Natural killer cell treated with Interleukin-12 subunit alpha and Interleukin-12 subunit beta and Interleukin-15 and Interleukin-18, amount 100 ng/mL, for 72 hours (primary cell): ENCODE results near the gene GOLGA6L9. TPM values are rescaled to one million over a fixed set of nuclear protein-coding genes. Genes with fewer than 3 reads are reported as not detected.
A peak's percentile ranks its signal among the peaks of the same experiment; 100 is the strongest.
"Not testable (repeated sequence)": the region's sequence is repeated elsewhere in the genome, so short reads cannot be mapped to it uniquely, and the experiment has no call there.

Experiments used
- ATAC-seq, 2 donors: fragments of 150-1000 bp; cut with Tn5 transposase in 1 of 2; sonication (Bioruptor Pico), chemical (Tn5 transposase) in 1 of 2; 2 replicates each; pipeline ENCODE4 v1.10.0; 2021
- DNase-seq: peaks from one replicate; pipeline ENCODE4 v3.0.0; 2022; ENCODE audit warnings: low spot score
- H3K27ac Mint-ChIP-seq, 2 donors: 1 replicate in 1 of 2; 2 replicates in 1 of 2; pipeline ENCODE4 v1.8.0; 2022; ENCODE audit warnings: mixed read lengths in 2 of 2, mild to moderate bottlenecking in 1 of 2, moderate library complexity in 1 of 2
- H3K27me3 Mint-ChIP-seq, 2 donors: 1 replicate in 1 of 2; 2 replicates in 1 of 2; pipeline ENCODE4 v1.8.0; 2022; ENCODE audit warnings: mixed read lengths in 2 of 2
- H3K36me3 Mint-ChIP-seq: one replicate; pipeline ENCODE4 v1.8.0; 2022; ENCODE audit warnings: mixed read lengths
- H3K4me1 Mint-ChIP-seq, 2 donors: 1 replicate in 1 of 2; 2 replicates in 1 of 2; pipeline ENCODE4 v1.8.0; 2022; ENCODE audit warnings: low read depth in 2 of 2, mixed read lengths in 2 of 2, mild to moderate bottlenecking in 1 of 2
- H3K4me3 Mint-ChIP-seq: one replicate; pipeline ENCODE4 v1.8.0; 2022; ENCODE audit warnings: mixed read lengths
- H3K9me3 Mint-ChIP-seq: 2 replicates; pipeline ENCODE4 v1.8.0; 2022; ENCODE audit warnings: mixed read lengths
- total RNA-seq, 2 donors: library from RNA; stranded (reverse); gene quantifications; one replicate each; pipeline ENCODE4 v1.2.3, GENCODE V29; 2022

Gene GOLGA6L9
- total RNA-seq, 2 donors from 2014 or later = 6.7 to 7.4 TPM

DNA sequence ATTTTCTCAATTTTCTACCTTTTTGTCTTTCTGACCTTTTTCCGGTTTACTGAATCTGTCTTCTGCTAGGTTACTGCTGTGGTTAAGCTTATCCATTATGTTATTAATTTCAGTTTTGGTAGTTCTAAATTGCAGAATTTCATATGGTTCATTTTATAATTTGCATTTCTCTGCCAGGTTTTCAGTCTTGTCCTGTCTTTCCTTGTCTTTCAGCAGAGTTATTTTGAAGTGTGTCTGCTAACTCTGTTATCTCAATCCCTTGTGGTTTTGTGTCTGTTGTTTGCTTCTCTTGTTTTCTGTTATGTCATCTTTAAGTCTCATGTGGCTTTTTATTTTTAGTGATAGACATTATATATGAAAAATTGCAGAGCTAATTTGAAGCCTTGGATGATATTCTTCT, 18.0 kb upstream of the GOLGA6L9 start:
- not testable (repeated sequence) for ATAC-seq, H3K27ac Mint-ChIP-seq, H3K27me3 Mint-ChIP-seq, H3K9me3 Mint-ChIP-seq, H3K4me1 Mint-ChIP-seq, H3K4me3 Mint-ChIP-seq, H3K36me3 Mint-ChIP-seq, DNase-seq

DNA sequence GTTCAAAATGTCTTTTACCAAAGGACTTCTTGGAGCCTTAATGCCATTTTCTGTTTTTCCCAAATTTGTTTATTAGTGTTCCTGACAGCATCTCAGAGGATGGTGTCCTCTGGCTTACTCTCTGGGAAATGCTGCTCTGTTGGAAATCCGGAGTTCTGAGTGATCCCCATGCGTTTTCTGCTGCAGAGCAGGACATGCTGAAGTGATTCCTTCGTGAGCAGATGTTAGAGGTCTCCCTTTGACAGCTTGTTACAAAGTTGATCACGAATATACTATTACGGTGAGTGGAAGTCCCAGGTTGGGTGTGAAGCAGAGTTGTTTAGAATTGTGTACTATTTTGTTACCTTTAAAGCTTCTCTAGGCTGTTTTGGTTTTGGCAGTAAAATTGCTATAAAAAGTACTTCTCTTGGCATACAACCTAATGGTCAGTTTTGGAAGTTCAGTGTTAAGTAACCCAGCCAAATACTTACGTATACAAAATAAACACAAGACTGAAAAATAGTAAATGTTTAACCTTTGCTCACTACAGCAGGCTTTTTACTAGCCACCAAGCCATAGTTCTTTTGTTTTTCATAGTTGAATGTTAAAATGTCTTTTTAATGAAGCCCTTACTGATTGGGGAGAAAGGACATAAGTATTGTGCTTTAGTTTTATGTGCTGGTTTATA, 15.0 kb upstream of the GOLGA6L9 start:
- ATAC-seq, H3K27ac Mint-ChIP-seq, H3K36me3 Mint-ChIP-seq, H3K4me1 Mint-ChIP-seq, DNase-seq, H3K27me3 Mint-ChIP-seq, H3K4me3 Mint-ChIP-seq, H3K9me3 Mint-ChIP-seq: not testable (repeated sequence)

DNA sequence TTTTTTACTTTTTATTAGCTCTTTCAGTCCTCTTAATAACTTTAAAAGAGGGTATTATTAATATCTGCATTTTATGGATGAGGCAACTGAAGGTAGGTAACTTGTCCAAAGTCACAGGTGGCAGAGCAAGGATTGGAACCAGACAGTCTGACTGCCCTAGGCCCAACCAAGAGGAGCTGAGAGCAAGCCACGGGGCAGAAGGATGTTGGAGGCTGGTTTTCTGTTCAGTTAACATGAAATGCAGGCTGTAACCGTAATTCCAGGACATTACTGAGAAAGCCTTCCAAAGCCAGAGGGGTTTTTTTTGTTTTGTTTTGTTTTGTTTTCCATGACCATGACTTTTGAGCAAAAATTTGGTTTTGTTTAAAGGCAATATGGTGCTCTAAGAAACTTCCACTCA, 9.1 kb upstream of the GOLGA6L9 start:
- not testable (repeated sequence) for DNase-seq, H3K4me3 Mint-ChIP-seq, H3K9me3 Mint-ChIP-seq, H3K27ac Mint-ChIP-seq, H3K4me1 Mint-ChIP-seq, H3K36me3 Mint-ChIP-seq, ATAC-seq, H3K27me3 Mint-ChIP-seq

GRCh38 chr15:82420966-82421365, 8.7 kb upstream of the GOLGA6L9 start:
- H3K9me3 Mint-ChIP-seq, H3K36me3 Mint-ChIP-seq, H3K27ac Mint-ChIP-seq, DNase-seq, ATAC-seq, H3K4me3 Mint-ChIP-seq, H3K4me1 Mint-ChIP-seq, H3K27me3 Mint-ChIP-seq: not testable (repeated sequence)

- H3K4me3 Mint-ChIP-seq, DNase-seq, ATAC-seq, H3K4me1 Mint-ChIP-seq, H3K27ac Mint-ChIP-seq, H3K36me3 Mint-ChIP-seq, H3K9me3 Mint-ChIP-seq, H3K27me3 Mint-ChIP-seq: not testable (repeated sequence)
Observed at GRCh38 chr15:82427117-82427516, 2.5 kb upstream of the GOLGA6L9 start.

- ATAC-seq, H3K4me1 Mint-ChIP-seq, H3K27me3 Mint-ChIP-seq, H3K36me3 Mint-ChIP-seq, H3K4me3 Mint-ChIP-seq, H3K27ac Mint-ChIP-seq, H3K9me3 Mint-ChIP-seq: not testable (repeated sequence)
- DNase-seq = peak; percentile 58
Observed at GRCh38 chr15:82445420-82445819, 15.8 kb downstream of the GOLGA6L9 start.

DNA sequence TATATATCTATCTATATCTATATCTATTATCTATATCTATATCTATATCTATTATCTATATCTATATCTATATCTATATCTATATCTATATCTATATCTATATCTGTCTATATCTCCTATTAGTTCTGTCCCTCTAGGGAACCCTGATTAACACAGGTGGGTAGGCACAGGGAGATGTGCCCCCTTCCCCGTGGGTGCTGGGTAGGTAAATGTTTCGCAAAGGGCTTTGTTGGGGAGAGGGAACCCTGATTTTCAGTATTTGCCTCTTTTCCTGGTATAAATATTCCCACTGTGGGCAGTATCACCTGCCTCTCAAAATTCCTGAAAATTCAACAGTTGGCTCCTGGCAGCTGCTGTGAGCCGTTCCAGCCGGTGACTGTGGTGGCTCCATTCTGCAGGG, 27.7 kb downstream of the GOLGA6L9 start:
- DNase-seq, ATAC-seq, H3K36me3 Mint-ChIP-seq, H3K27ac Mint-ChIP-seq, H3K4me1 Mint-ChIP-seq, H3K27me3 Mint-ChIP-seq, H3K4me3 Mint-ChIP-seq, H3K9me3 Mint-ChIP-seq: not testable (repeated sequence)

DNA sequence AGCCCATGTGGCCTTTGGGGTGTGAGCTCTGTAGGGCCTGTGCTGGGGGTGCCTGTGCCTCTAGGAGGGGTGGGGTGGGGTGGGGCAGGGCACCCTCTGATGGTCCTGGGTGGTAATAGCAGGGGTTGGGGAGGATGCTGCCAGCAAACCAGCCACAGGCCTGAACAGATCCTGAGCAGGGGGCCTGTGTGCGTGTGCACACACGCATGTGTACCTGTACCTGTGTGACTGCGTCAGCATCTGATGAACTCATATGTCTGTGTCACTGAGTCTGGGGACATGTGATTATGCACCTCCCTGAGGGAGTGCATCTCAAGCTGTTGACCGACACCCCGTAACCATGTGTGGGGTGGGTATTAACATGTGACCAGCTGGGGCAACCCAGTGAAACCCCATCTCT, 36.0 kb downstream of the GOLGA6L9 start:
- not testable (repeated sequence) for H3K4me1 Mint-ChIP-seq, H3K27ac Mint-ChIP-seq, H3K36me3 Mint-ChIP-seq, H3K9me3 Mint-ChIP-seq, H3K4me3 Mint-ChIP-seq, DNase-seq, H3K27me3 Mint-ChIP-seq
- ATAC-seq = peak in 1 of 2 donors; percentile 25

DNA sequence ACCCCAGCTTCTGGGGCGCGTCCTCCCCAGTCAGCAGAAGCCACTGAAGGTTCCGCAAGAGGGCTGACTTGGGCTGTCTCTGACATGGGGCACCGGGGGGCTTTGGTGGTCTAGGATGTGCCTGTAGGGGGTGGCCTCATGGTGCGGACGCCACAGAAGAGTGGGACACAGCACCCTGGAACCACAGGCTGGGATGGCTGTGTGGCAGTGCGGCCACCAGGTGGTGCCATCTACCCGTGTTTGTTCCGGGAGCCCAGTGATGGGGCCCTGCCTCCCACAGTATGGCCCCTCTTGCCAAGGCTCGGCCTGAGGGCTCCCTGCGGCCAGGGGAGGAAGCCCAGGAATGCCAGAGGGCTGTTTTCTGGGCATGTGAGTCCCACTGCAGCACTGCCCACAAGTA, 38.6 kb downstream of the GOLGA6L9 start:
- not testable (repeated sequence) for H3K9me3 Mint-ChIP-seq, H3K4me1 Mint-ChIP-seq, H3K27me3 Mint-ChIP-seq, DNase-seq, H3K4me3 Mint-ChIP-seq, H3K27ac Mint-ChIP-seq, H3K36me3 Mint-ChIP-seq
- ATAC-seq = peak; percentile 86 to 88

- H3K36me3 Mint-ChIP-seq, H3K4me1 Mint-ChIP-seq, DNase-seq, ATAC-seq, H3K27ac Mint-ChIP-seq, H3K9me3 Mint-ChIP-seq, H3K27me3 Mint-ChIP-seq, H3K4me3 Mint-ChIP-seq: not testable (repeated sequence)
Observed at GRCh38 chr15:82469381-82469780, 39.8 kb downstream of the GOLGA6L9 start.

GRCh38 chr15:82472269-82472982, 42.8 kb downstream of the GOLGA6L9 start:
- not testable (repeated sequence) for H3K9me3 Mint-ChIP-seq, H3K36me3 Mint-ChIP-seq, H3K27ac Mint-ChIP-seq, H3K4me3 Mint-ChIP-seq, H3K27me3 Mint-ChIP-seq, H3K4me1 Mint-ChIP-seq
- DNase-seq = peak; percentile 64
- peak in 1 of 2 donors; percentile 42 for ATAC-seq

DNA sequence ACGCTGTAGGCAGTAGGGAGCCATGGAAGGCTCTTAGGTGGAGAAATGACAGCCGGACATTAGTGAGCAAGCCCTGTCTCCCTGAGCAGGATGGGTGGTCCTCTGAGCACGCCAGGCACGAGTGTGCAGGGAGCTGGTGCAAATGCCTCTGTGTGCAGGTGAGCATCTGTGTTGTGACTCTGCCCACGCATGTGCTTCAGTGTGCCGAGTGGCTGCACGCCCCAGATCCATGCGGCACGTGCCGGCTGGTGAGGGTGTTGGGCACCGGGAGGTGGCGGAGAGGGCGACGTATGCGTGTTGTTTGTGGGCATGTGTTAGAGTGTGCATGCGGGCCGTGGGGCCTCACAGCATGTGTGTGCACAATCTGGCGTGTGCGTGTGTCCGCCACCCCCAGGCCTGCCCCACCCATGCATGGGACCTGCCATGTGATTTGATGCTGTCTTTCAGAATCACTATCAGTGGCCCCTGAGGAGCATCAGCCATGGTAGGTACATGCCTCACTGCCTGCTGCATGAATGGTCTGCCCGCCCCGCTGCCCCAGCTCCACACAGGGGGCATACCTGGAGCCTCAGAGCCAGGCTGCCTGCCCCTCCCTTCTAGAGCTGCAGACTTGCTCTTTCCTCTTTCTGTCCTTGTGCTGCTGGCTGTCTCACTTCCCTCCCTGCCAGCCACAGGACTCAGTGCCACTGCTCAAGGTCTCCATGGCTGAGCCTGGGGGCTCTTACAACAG, 45.1 kb downstream of the GOLGA6L9 start:
- H3K27ac Mint-ChIP-seq, DNase-seq, H3K4me3 Mint-ChIP-seq, H3K27me3 Mint-ChIP-seq, H3K36me3 Mint-ChIP-seq, ATAC-seq, H3K4me1 Mint-ChIP-seq, H3K9me3 Mint-ChIP-seq: not testable (repeated sequence)

GRCh38 chr15:82475345-82475967, 45.8 kb downstream of the GOLGA6L9 start:
- H3K27me3 Mint-ChIP-seq, H3K9me3 Mint-ChIP-seq, ATAC-seq, H3K36me3 Mint-ChIP-seq, H3K27ac Mint-ChIP-seq, H3K4me1 Mint-ChIP-seq, DNase-seq, H3K4me3 Mint-ChIP-seq: not testable (repeated sequence)
